GM06990 (cell line): ENCODE results near the gene ABHD14A.
"Not testable (repeated sequence)": the region's sequence is repeated elsewhere in the genome, so short reads cannot be mapped to it uniquely, and the experiment has no call there.

ENCODE experiments used
- DNase-seq: peaks from one replicate; pipeline ENCODE4 v3.0.0-alpha.2; 2011; ENCODE audit not compliant: insufficient read length; ENCODE audit errors: extremely low read depth
- H3K27me3 ChIP-seq: replicated peaks from 2 replicates; pipeline ENCODE4 v1.6.0; 2011; ENCODE audit warnings: low read length; ENCODE audit not compliant: control insufficient read depth, insufficient read depth
- H3K36me3 ChIP-seq: 2 replicates; pipeline ENCODE4 v1.5.1; 2011; ENCODE audit warnings: low read length; ENCODE audit not compliant: control insufficient read depth, insufficient read depth
- H3K4me3 ChIP-seq: replicated peaks from 2 replicates; pipeline ENCODE4 v1.5.1; 2011; ENCODE audit warnings: low read depth, mild to moderate bottlenecking, control low read depth, low read length
- TF ChIP-seq, protein P1 (sequence below): IDR thresholded peaks from 2 replicates; pipeline ENCODE4 v1.5.1; 2011; ENCODE audit warnings: low read length, control low read depth, mild to moderate bottlenecking, inconsistent platforms; ENCODE audit not compliant: insufficient read depth, poor library complexity, severe bottlenecking

Gene ABHD14A

DNA sequence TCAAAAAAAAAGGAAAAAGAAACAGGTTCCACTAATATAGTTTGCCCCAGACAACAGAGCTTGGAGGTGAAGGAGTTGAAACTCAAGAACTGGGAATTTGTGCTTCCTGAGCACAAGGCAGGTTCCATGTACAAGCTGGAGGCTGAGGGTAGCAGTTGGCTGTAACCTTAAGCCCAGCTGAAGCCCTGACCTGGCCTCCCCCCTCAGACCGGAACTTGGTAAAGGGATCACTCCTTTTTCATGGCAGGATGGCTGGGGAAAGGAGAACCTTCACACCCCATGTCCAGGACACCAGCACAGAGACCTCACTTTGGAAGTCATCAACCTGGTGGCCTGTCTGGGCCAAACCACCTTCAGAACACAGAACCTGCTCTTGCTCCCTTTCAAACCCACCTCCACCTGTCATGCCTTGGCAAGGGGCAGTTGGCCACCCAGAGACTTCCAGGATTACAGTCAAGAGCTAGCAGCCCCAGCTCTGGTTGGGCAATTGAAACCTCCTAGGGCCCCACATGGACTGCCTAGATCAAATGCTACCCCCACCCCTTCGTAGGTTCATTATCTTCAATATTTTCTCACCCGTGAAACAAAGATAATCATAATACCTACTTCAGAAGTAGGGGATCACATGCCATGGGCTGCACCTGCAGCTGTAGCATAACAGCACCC, 17.3 kb downstream of the ABHD14A start:
- Histone ChIP-seq H3K36me3 (peaks cover 20% of the 10 kb centered on the region), H3K4me3 (no peak overlapping the region), H3K27me3 (no peaks in the 10 kb centered on the region)
- TF ChIP-seq, protein P1, sequence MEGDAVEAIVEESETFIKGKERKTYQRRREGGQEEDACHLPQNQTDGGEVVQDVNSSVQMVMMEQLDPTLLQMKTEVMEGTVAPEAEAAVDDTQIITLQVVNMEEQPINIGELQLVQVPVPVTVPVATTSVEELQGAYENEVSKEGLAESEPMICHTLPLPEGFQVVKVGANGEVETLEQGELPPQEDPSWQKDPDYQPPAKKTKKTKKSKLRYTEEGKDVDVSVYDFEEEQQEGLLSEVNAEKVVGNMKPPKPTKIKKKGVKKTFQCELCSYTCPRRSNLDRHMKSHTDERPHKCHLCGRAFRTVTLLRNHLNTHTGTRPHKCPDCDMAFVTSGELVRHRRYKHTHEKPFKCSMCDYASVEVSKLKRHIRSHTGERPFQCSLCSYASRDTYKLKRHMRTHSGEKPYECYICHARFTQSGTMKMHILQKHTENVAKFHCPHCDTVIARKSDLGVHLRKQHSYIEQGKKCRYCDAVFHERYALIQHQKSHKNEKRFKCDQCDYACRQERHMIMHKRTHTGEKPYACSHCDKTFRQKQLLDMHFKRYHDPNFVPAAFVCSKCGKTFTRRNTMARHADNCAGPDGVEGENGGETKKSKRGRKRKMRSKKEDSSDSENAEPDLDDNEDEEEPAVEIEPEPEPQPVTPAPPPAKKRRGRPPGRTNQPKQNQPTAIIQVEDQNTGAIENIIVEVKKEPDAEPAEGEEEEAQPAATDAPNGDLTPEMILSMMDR = no peak
- DNase-seq = no peak

DNA sequence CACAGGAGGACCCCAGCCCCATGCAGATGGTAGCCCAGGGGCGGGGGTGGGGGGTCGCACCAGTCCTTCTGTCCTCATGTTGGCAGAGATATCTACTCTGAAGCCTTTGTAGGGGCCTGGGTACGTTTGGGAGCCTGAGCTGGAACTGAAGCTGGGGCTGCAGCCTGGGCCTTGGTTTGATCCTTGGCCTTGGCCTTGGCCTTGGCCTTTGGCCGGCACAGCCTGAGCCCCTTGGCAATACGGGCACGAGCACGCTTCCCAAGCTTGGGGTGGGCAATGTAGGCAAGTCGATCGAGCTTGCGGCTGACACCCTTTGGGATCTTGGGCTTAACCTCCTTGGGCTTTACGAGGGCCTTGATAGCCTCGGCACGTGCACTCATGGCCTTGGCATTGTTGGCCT, 18.8 kb downstream of the ABHD14A start:
- Histone ChIP-seq H3K4me3 (peak overlapping the region; percentile 99; the same call in 1 of the 2 replicates), H3K36me3 (peaks cover 20% of the 10 kb centered on the region)
- not testable (repeated sequence) for H3K27me3 ChIP-seq, DNase-seq

DNA sequence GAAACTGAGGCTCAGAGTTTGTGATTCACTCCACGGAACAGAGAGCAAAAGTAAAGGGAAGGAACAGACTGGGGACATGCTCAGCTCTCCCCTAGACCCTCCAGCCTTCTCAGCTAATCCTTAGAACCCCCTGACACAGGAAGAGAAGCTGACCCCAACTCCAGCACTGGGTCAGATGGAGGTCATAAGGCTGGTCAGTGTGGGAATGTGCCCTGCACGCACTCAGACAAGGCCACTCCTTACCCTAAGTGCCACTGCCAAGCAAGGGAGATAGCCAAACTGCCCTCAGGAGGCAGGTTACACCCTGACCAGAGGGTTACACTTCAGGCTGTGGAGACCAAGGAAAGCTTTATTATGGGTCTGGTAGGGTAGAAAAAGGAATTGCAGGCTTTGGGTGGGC, 19.7 kb downstream of the ABHD14A start:
- TF ChIP-seq, protein P1 = no peak
- Histone ChIP-seq H3K36me3 (peaks cover 20% of the 10 kb centered on the region), H3K4me3 (peak overlapping the region; percentile 99), H3K27me3 (no peaks in the 10 kb centered on the region)
- DNase-seq = no peak

DNA sequence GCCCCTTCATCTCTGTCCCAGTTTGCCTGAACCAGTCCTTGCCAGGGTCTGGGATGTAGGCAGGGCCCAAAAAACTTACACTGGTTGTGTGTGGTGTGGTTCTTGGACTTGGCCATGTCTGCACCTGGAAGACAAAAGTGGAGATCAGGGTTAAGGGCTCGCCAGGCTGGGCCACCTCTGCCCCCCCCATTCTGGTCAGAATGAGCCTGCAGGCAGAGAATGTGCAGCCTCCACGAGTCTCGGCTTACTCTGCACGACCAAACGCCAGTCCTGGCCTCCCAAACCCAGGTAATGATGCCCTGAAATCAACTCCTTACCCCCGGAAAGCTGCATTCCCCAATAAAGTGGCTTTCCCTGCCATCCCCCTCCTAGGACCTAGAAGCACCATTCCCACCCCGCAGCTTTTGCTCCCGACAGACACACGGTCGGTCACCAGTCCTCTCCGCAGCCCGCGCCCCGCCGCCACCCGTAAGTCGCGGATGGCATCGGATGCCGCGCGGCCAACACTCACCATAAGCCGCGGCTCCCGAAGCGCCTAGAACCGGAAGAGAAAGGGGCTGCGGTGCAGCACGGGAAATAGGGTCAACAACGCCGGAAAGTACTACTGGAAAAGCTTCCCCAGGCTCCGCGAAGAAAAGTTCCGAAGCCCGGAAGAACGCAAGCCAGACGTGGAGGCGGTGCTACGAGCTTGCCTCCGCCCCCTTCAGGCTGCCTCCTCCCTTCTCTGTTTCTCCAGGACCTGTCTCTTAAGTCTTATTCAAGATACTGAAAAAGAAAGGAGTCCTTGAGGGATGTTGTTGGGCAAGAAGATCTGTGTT, 20.7 kb downstream of the ABHD14A start, which contains the start of gene RPL29:
TSS of gene RPL29 (minus strand) at position 550 of the 818 bp plus-strand sequence. CDS start at position 116, 434 bp downstream.
- peak; percentile 88 for DNase-seq
- H3K4me3 ChIP-seq = peak within 1 kb of the TSS; percentile 99
- TF ChIP-seq, protein P1 = no peak
- H3K36me3 ChIP-seq = peaks cover 20% of the 10 kb centered on the region
- H3K27me3 ChIP-seq = no peaks in the 10 kb centered on the region

DNA sequence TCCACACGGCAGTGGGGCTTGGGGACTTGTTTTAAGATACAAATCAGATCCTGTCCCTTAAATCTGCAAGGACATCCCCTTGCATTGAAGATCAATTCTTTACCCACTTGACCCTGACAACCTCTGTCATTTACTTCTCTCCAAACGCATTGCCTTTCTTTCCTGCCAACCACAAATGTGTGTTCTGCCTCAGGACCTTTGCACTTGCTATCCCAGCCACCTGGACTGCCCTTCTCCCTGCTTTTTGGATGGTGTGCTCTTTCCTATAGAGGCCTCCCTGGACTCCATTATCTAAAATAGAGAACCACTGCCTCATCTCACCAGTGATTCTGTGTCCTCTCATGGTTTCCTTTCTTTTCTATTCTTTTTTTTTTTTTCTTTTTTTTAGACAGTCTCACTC, 22.3 kb downstream of the ABHD14A start:
- H3K27me3 ChIP-seq = no peaks in the 10 kb centered on the region
- TF ChIP-seq, protein P1 = no peak
- no peak overlapping the region for H3K4me3 ChIP-seq
- peaks cover 17% of the 10 kb centered on the region for H3K36me3 ChIP-seq
- DNase-seq = no peak

DNA sequence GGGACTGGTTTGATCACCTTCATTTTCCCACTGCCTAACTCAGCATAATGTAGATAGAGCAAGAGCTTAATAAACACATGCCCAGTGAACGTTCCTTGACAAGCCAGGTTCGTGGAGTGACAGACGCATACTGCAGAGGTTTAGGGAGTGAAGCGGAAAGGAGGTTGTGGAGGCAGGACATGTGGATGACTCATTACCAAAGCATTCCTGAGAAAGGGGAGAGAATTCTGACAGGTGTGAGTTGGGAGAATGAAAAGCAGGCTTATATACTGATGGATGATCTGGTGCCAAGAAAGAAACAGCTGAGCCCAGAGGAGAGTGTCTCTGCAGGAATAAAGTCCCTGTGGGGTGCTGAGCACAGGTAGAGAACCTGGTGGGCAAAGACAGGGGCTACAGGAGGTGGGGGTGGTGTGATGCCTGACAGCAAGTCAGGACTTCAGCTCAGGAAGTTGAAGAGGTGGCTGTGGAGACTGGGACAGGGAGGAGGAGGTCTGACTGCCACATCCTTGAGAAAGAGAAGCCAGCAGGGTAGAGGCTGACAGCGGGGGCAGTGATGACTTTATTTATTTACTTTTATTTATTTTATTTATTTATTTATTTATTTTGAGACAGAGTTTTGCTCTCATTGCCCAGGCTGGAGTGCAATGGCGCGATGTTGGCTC, 23.2 kb downstream of the ABHD14A start:
- peaks cover 12% of the 10 kb centered on the region for H3K36me3 ChIP-seq
- DNase-seq = no peak
- TF ChIP-seq, protein P1 = no peak
- H3K4me3 ChIP-seq = no peak overlapping the region
- no peaks in the 10 kb centered on the region for H3K27me3 ChIP-seq
